ENCODE data around the gene NLN. TPM values are rescaled to one million over a fixed set of nuclear protein-coding genes. Genes with fewer than 3 reads are reported as not detected.

Gene NLN
- total RNA-seq, 4 donors from 2014 or later: 2.2 to 17.3 (median 9.8) TPM

DNA sequence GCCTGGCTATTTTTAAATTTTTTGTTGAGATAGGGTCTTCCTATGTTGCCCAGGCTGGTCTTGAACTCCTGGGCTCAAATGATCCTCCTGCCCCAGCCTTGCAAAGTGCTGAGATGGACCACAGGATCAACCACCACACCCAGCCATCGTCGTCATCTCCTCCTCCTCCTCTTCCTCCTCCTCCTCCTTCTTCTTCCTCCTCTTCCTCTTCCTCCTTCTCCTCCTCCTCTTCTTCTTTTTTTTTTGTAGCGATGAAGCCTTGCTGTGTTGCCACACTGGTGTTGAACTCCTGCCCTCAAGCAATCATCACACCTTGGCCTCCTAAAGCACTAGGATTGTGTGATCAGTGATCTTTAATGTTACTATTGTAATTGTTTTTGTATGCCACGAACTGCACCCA lies 155.0 kb downstream of the NLN start:
- TF ChIP-seq, protein P1, sequence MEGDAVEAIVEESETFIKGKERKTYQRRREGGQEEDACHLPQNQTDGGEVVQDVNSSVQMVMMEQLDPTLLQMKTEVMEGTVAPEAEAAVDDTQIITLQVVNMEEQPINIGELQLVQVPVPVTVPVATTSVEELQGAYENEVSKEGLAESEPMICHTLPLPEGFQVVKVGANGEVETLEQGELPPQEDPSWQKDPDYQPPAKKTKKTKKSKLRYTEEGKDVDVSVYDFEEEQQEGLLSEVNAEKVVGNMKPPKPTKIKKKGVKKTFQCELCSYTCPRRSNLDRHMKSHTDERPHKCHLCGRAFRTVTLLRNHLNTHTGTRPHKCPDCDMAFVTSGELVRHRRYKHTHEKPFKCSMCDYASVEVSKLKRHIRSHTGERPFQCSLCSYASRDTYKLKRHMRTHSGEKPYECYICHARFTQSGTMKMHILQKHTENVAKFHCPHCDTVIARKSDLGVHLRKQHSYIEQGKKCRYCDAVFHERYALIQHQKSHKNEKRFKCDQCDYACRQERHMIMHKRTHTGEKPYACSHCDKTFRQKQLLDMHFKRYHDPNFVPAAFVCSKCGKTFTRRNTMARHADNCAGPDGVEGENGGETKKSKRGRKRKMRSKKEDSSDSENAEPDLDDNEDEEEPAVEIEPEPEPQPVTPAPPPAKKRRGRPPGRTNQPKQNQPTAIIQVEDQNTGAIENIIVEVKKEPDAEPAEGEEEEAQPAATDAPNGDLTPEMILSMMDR (IDR thresholded peaks at IDR 0.05): no peak
- TF ChIP-seq POLR2A (IDR thresholded peaks at IDR 0.05): no peak
- Histone ChIP-seq H3K27me3 (no peaks in the 10 kb centered on the region), H3K27ac (no peak overlapping the region), H3K9me3 (no peaks in the 10 kb centered on the region), H3K4me3 (no peak overlapping the region), H3K4me1 (no peaks in the 10 kb centered on the region), H3K36me3 (no peaks in the 10 kb centered on the region)
- DNase-seq: no peak

Other genes with a start within 250 kb of the NLN start
- gene ADAMTS6, start 240.3 kb upstream of the NLN start, total RNA-seq: 10 to 100 TPM in 1 of 4 donors, 1 to 10 TPM in 2, under 1 TPM in 1; 0.80 to 13.2 (median 2.2) TPM
- gene CENPK, start 159.0 kb upstream of the NLN start, total RNA-seq: 10 to 100 TPM in 1 of 4 donors, 1 to 10 TPM in 3; 4.5 to 22.3 (median 8.5) TPM
- gene PPWD1, start 158.9 kb upstream of the NLN start, total RNA-seq: 10 to 100 TPM; 31.2 to 84.2 (median 38.2) TPM
- 10 to 100 TPM in 2 of 4 donors, 1 to 10 TPM in 2; 5.1 to 11.8 (median 10.0) TPM for gene TRIM23, start 97.9 kb upstream of the NLN start, total RNA-seq
- 1 to 10 TPM; 3.3 to 7.4 (median 3.6) TPM for gene SHLD3, start 97.2 kb upstream of the NLN start, total RNA-seq
- 10 to 100 TPM; 19.0 to 27.1 (median 24.9) TPM for gene TRAPPC13, start 97.2 kb upstream of the NLN start, total RNA-seq
- gene SGTB, start 96 bp upstream of the NLN start, total RNA-seq: 10 to 100 TPM in 1 of 4 donors, 1 to 10 TPM in 3; 1.9 to 16.5 (median 2.1) TPM
- gene ERBIN, start 204.4 kb downstream of the NLN start, total RNA-seq: 100 to 1,000 TPM; 116 to 218 (median 152) TPM

All from Peyer's patch (tissue), 4 donors.